ENCODE measurements around the gene RBP3.
A peak's percentile ranks its signal among the peaks of the same experiment; 100 is the strongest.

The RBP3 gene

DNA sequence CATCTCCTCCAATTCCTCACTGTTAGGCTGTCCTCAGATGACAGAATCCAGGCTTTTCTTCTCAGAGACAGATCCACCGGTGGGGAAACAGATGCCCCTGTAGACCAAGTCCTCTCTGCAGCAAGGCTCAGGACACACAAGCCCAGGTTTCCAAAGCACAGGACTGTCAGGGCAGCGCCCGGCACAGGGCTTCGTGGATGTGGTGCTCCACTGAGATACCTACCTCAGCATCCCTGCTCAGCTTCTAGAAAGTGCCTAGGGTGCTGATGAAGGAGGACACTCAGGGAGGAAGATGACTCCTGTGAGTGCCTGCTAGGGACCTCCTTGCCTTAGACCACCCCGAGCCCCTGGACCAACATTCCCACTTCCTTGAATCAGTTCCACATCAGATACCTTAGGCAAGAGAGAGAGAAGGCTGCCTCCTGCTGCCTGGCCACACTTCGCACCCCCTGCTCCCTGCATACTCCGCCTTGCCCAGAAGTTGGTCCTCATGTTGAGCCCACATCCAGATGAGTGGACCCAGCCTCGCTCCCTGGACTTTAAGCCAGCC, 8.9 kb upstream of the RBP3 start:
- DNase-seq, result no peak

DNA sequence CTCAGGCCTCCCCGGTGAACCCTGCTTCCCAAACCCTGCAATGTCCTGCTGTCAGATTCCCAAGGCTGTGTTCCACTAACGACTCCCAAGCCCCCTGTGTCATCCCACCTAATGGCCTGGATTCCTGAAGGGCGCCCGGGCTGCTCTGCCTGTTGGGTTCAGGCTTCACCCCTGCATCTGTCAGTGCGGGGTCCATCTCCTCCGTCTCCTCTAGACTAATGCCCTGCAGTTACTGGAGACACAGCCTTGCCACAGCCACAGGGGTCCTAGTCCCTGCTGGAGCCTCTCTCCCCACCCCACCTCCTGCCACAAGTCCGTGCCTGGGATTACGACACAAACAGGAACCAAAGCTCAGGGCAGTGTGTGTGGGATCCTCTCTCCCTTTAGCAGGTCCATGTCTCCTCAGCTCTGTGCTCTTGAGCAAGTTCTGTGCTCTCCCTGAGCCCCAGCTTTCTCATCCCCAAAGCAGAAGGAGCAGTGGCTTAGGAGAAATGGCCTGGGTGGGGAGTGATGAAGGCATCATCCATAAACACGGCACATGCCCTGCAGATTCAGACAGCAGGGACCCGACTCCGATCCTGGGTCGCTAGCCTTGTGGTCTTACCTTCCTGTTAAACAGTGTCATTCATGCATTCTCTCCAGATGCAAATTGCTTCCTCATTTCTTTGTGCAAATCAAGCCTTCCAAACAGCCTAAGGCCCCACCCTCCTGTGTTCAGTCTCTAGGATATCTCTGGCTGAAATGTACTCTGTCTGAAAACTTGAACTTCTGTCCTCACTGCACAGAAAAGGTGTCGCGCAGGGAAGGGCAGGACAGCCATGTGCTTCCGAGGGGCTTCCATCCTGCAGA, 8.2 kb upstream of the RBP3 start:
- DNase-seq, result no peak

DNA sequence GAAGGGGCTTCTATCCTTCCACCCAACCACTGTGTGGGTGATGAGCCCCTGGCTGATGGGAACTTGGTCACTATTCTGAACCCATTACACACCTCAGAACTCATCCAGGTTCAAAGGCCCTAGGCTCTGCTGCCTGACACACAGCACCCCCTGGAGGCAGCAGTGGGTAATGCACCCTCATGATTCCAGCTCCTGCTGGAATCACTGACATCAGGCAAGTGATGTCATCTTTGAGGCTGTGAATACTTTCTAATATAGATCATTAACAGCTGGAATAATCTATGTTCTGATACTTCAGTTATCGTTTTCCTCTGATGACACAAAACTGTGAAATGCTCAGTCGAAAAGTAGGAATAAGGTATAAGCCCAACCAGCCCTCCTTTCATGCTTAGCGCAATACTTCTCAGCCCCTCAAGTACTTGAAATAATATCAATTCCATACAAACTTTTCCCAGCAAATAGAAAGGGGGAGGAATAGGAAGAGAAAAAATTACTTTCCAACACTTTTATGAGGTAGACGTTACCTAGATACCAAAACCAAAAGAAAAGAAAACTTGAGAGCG, 7.5 kb upstream of the RBP3 start:
- DNase-seq, result peak in 1 of 2 donors; percentile 29

DNA sequence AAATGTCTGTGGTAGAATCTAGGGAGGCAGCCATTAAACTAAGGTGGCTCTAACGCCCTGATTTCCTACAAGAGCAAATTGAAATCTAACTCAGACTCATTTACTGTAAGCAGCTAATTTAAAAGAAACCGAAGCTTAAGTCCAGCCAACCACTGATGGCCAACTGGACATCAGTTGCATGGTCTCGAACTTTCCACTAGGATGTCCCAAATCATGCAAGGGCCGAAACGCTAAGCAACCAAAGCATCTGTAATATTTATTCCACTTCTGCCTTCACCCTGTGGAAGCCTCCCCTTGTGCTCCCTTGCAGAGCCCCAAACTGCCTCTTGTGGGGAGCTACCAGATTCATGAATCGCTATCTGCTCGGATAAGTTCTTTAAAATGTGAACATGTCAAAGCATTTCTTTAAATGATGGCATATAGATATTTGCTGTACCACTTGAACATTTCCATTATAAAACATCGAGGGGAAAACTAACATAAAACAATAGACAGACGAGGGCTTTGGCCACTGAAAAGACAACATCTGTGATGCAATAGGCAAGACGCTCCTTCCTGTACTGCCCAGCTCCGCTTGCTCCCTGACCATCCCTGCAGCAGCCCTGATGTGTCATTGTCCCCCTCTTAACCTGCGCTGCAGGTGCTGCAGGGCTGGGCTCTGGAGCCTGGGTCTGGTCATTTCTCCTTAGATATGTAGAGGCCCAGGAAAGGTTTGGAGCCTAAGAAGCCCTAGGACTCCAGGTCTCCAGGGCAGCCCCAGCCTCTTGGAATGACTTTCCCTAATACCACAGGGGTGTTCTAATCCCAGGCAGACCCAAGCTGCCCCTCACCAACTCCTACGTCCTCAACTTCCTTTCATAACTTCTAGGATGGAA, 2.9 kb upstream of the RBP3 start:
- no peak for DNase-seq

DNA sequence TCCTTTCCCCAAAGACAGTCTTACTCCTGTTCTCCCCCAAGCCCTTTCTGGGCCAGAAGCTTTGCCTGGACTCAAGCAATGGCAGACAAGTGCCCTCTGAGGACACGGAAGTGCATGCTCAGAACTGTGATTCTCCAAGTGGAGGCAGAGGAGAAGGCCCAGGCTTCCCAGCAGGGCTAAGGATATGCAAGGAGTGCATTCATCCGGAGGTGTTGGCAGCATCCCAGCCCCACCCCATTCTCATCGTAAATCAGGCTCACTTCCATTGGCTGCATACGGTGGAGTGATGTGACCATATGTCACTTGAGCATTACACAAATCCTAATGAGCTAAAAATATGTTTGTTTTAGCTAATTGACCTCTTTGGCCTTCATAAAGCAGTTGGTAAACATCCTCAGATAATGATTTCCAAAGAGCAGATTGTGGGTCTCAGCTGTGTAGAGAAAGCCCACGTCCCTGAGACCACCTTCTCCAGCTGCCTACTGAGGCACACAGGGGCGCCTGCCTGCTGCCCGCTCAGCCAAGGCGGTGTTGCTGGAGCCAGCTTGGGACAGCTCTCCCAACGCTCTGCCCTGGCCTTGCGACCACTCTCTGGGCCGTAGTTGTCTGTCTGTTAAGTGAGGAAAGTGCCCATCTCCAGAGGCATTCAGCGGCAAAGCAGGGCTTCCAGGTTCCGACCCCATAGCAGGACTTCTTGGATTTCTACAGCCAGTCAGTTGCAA, 1.4 kb upstream of the RBP3 start:
- no peak for DNase-seq

DNA sequence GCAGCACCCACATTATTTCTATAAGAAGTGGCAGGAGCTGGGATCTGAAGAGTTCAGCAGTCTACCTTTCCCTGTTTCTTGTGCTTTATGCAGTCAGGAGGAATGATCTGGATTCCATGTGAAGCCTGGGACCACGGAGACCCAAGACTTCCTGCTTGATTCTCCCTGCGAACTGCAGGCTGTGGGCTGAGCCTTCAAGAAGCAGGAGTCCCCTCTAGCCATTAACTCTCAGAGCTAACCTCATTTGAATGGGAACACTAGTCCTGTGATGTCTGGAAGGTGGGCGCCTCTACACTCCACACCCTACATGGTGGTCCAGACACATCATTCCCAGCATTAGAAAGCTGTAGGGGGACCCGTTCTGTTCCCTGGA, 874 bp upstream of the RBP3 start:
- DNase-seq, result no peak

DNA sequence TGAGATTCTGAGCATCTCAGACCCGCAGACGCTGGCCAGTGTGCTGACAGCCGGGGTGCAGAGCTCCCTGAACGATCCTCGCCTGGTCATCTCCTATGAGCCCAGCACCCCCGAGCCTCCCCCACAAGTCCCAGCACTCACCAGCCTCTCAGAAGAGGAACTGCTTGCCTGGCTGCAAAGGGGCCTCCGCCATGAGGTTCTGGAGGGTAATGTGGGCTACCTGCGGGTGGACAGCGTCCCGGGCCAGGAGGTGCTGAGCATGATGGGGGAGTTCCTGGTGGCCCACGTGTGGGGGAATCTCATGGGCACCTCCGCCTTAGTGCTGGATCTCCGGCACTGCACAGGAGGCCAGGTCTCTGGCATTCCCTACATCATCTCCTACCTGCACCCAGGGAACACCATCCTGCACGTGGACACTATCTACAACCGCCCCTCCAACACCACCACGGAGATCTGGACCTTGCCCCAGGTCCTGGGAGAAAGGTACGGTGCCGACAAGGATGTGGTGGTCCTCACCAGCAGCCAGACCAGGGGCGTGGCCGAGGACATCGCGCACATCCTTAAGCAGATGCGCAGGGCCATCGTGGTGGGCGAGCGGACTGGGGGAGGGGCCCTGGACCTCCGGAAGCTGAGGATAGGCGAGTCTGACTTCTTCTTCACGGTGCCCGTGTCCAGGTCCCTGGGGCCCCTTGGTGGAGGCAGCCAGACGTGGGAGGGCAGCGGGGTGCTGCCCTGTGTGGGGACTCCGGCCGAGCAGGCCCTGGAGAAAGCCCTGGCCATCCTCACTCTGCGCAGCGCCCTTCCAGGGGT, 703 bp downstream of the RBP3 start:
- DNase-seq, result no peak

DNA sequence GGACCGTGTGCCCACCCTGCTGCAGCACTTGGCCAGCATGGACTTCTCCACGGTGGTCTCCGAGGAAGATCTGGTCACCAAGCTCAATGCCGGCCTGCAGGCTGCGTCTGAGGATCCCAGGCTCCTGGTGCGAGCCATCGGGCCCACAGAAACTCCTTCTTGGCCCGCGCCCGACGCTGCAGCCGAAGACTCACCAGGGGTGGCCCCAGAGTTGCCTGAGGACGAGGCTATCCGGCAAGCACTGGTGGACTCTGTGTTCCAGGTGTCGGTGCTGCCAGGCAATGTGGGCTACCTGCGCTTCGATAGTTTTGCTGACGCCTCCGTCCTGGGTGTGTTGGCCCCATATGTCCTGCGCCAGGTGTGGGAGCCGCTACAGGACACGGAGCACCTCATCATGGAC, 1.4 kb downstream of the RBP3 start:
- no peak for DNase-seq

DNA sequence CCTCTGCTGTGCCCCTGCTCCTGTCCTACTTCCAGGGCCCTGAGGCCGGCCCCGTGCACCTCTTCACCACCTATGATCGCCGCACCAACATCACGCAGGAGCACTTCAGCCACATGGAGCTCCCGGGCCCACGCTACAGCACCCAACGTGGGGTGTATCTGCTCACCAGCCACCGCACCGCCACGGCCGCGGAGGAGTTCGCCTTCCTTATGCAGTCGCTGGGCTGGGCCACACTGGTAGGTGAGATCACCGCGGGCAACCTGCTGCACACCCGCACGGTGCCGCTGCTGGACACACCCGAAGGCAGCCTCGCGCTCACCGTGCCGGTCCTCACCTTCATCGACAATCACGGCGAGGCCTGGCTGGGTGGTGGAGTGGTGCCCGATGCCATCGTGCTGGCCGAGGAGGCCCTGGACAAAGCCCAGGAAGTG, 1.8 kb downstream of the RBP3 start:
- no peak for DNase-seq

DNA sequence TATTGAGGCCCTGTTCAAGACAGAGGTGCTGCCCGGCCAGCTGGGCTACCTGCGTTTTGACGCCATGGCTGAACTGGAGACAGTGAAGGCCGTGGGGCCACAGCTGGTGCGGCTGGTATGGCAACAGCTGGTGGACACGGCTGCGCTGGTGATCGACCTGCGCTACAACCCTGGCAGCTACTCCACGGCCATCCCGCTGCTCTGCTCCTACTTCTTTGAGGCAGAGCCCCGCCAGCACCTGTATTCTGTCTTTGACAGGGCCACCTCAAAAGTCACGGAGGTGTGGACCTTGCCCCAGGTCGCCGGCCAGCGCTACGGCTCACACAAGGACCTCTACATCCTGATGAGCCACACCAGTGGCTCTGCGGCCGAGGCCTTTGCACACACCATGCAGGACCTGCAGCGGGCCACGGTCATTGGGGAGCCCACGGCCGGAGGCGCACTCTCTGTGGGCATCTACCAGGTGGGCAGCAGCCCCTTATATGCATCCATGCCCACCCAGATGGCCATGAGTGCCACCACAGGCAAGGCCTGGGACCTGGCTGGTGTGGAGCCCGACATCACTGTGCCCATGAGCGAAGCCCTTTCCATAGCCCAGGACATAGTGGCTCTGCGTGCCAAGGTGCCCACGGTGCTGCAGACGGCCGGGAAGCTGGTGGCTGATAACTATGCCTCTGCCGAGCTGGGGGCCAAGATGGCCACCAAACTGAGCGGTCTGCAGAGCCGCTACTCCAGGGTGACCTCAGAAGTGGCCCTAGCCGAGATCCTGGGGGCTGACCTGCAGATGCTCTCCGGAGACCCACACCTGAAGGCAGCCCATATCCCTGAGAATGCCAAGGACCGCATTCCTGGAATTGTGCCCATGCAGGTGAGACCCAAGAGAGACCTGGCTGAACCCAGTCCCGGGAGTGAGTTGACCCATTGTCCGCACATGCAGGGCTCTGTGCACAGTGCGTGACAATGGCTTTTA, 2.8 kb downstream of the RBP3 start:
- no peak for DNase-seq

DNA sequence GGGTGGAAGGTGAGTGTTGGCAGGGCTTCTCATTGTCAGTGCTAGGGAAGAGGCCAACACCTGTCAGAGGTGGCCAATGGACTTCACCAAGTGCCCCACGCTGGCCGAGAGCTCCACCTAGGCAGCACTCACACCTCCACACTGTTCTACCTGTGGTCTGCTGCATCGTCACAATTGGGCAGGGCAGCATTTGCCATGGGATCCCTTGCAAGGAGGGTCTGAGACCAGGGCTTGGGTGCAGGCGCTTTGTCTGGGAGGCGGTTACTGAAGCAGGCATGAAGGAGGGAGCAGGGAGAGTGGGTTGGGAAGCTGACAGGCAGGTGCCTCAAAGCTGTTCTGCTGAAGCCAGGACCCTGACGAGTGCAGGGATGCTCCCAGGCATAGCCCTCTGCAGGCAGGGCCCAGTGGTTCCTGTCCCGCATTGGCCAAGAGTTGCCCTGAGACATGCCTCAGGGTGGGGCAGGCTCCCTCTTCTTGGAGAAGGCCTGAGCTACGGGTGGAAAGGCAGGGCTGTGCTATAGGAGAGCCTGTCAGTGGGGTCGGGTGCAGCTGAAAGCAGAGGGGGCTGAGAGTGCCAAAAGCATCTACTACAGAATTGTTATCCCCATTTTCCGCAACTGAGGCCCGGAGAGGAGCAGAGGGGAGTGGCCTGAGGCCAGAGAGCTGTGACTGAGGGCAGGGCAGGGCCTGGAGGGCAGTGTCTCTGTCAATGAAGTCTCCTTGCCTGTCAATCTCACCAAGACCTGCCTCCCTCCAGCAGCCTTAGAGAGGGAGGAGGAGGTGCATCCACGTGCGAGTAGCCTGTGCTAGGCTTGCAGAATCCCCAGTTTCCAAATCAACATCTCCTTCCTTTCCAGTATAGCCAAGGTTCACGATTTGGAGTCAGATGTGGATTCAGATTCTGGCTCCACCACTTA, 4.0 kb downstream of the RBP3 start:
- DNase-seq, result no peak

DNA sequence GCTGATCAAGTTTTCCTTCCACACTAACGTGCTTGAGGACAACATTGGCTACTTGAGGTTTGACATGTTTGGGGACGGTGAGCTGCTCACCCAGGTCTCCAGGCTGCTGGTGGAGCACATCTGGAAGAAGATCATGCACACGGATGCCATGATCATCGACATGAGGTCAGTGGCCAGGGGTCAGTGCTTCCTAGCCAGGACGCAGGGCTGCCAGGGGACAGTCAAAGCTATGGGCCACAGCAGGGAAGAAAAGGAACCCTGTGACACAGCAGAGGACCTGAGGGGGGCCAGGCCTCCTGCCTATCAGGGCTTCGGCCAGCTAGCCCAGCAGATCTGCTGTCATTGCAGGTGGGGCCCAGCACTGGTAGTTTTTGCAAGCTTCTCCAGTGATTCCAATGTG, 5.2 kb downstream of the RBP3 start:
- DNase-seq, result no peak

DNA sequence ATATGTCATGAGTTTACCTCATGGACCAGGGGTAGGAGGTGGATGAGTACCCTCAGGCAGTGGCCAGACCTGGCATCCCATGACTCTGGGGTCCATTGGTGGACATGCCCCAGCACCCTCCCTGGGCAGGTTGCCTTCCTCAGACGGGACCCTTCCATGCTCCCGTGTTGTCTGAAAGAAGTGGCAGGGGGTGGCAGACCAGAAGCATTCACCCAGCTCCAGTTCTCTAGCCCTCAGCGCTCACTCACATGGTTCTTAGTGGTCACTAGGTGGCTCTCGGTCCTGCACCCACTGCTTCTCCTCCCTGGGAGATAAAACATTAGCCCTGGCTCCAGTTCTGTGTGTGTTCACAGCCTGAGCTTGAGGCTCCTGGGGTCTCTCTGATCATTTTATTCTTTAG, 6.0 kb downstream of the RBP3 start:
- DNase-seq, result no peak

DNA sequence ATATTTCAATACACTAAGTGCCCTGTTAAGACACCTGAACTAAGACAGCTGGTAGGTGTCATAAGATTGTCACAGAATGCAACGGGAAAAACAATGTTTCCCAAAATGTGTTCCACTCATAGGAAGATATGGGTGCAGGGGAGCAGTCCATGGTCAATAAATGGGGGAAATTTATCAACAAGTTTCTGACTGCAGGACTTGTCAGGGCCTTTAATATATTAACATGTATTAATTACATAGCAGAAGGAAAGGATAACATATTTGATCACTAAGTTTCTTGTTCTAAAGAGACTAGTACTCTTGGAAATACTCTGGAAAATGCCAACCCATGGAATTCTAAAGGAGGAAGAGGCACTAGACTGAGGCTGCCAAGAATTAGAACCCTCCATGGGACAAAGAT, 6.7 kb downstream of the RBP3 start:
- DNase-seq, result no peak

DNA sequence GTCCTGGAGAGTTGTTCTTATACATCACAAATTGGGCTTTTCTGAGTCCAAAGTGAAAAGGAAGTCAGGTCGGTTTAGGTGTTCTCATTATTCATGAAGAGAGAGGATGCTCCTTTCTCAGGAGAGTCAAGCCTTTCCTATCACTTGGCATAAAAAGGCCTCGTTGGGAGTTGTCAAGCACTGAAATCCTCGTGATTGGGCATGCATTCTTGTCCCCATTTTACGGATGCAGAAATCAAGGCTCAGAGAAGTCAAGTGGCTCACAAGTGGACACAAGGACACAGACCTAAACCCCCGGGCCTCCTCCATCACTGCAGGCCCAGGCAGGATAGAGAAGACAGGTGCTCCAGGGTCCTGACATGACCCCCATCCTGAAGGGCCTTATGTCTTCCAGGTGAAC, 8.5 kb downstream of the RBP3 start:
- DNase-seq, result no peak

DNA sequence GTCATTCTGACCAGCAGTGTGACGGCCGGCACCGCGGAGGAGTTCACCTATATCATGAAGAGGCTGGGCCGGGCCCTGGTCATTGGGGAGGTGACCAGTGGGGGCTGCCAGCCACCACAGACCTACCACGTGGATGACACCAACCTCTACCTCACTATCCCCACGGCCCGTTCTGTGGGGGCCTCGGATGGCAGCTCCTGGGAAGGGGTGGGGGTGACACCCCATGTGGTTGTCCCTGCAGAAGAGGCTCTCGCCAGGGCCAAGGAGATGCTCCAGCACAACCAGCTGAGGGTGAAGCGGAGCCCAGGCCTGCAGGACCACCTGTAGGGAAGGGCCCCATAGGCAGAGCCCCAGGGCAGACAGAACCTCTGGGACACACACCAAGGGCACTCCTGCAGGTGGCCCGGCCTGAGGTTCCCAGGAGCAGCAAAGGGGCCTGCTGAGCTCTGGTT, 9.0 kb downstream of the RBP3 start:
- no peak for DNase-seq

DNA sequence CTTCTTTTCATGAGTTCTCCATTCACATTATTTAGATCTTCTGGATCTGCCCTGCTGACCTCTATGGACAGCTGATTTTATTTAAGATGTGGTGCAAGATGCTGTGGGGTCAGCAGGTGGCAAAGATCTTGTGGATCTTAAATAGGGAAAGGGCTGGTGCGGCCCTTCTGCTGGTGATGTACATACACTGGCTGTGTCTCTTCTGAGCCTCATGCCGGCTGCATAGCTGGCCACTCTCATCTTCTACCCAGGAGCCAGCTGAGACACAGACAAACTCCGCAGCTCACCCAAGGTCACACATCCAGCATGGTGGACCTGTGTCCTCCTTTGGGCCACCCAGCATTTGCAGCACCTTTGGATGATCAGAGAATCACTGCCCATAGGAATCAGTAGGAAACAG, 9.7 kb downstream of the RBP3 start:
- no peak for DNase-seq

DNA sequence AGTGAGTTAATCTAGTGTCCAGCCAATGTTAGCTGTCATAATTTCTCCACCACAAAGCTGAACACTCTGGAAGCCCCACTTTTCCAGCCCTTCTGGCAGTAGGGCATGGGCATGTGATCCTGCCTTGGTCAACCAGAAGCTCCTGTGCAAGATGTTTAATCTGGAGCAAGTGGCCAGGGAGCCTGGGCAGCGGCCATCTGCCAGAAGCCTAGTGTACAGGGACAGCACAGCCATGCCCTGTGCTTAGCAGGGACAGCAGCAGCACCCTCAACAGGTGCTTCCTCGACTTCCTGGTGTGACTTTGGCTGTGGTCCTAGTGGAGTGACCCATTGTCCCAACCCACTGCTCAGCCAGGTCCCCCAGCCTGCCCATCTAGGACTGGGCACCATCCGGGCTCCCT, 10.3 kb downstream of the RBP3 start:
- no peak for DNase-seq

DNA sequence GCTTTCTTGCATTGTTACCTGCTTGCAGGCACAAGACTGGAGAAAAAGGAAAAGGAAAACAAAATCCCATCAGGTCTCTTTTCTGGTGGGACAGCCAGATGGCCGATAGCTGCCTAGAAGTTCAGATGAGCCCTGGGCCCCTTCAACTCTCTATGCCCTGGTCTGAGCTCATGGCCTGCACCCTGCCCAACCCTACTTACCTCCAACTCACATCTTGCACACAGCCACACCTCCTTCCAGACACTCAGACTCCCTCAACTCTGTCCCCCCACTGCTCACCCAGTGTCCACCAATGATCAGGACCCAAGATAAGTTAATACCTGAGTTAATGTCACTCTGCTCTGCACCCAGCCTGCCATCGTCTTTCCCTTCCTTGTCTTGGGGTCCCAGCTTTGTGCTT, 10.9 kb downstream of the RBP3 start:
- DNase-seq, result no peak

All from hippocampal formation (tissue), 2 donors.